Mesangial cell (primary cell): ENCODE data around the gene PDIA5. TPM values are rescaled to one million over a fixed set of nuclear protein-coding genes. Genes with fewer than 3 reads are reported as not detected.

Experiments
- total RNA-seq: library from RNA; depleted of rRNA; stranded (reverse); fragments of >200 nt; gene quantifications from 2 replicates; pipeline ENCODE4 v1.2.3, GENCODE V29; 2015

Gene PDIA5
- total RNA-seq, result 20.3 and 28.0 TPM in 2 replicates

GRCh38 chr3:123066896-123067688 is at the start of gene PDIA5:
Gene PDIA5 (plus strand): TSS chr3:123067025. CDS start chr3:123067165, 140 bp downstream.

GRCh38 chr3:123027292-123028232 is 39.3 kb upstream of the PDIA5 start, which contains the start of gene SEMA5B:
Gene SEMA5B (minus strand): TSS chr3:123027763. CDS start chr3:122961263, 66,500 bp downstream.

GRCh38 chr3:123201557-123202427 is 135.0 kb downstream of the PDIA5 start, which contains the start of gene SEC22A:
Gene SEC22A (plus strand): TSS chr3:123201943. CDS start chr3:123209218, 7,275 bp downstream.

Other genes starting within 250 kb of the PDIA5 start
- not detected in 2 replicates for gene SEMA5B, start 39.3 kb upstream of the PDIA5 start, total RNA-seq
- gene SEC22A, start 134.9 kb downstream of the PDIA5 start, total RNA-seq, result 21.4 and 35.2 TPM in 2 replicates